OCI-LY1 (cell line): ENCODE measurements around the gene TLR4.

Experiments used
- H2AFZ ChIP-seq: fragments of 200-600 bp; sonication (generic), shearing (Covaris generic); 2 replicates; pipeline ENCODE4 v1.6.0; 2014; ENCODE audit warnings: antibody characterized with exemption, mild to moderate bottlenecking, low read length
- H3F3A ChIP-seq: fragments of 200-600 bp; sonication (generic), shearing (Covaris generic); 2 replicates; pipeline ENCODE4 v1.6.0; 2014; ENCODE audit warnings: mild to moderate bottlenecking, antibody characterized with exemption, low read length, moderate library complexity; ENCODE audit not compliant: insufficient read depth
- H3K27ac ChIP-seq: fragments of 200-600 bp; sonication (generic); 2 replicates; pipeline ENCODE4 v1.5.1; 2014; ENCODE audit warnings: low read length, mixed run types, mild to moderate bottlenecking, low read depth; ENCODE audit not compliant: poor library complexity, severe bottlenecking
- H3K27me3 ChIP-seq: fragments of 200-600 bp; sonication (generic); 2 replicates; pipeline ENCODE4 v1.6.0; 2014; ENCODE audit warnings: antibody characterized with exemption, mild to moderate bottlenecking, low read length, moderate library complexity; ENCODE audit not compliant: insufficient read depth
- H3K36me3 ChIP-seq: fragments of 200-600 bp; sonication (generic); 2 replicates; pipeline ENCODE4 v1.6.1; 2014; ENCODE audit warnings: mild to moderate bottlenecking, antibody characterized with exemption, low read length, moderate library complexity, mixed read lengths; ENCODE audit not compliant: insufficient read depth
- H3K4me1 ChIP-seq: fragments of 200-600 bp; sonication (generic); 2 replicates; pipeline ENCODE4 v1.5.1; 2014; ENCODE audit warnings: mild to moderate bottlenecking, low read length, moderate library complexity; ENCODE audit not compliant: insufficient read depth, severe bottlenecking
- H3K4me2 ChIP-seq: fragments of 200-600 bp; sonication (generic), shearing (Covaris generic); 2 replicates; pipeline ENCODE4 v1.6.1; 2014; ENCODE audit warnings: low read length
- H3K4me3 ChIP-seq: fragments of 200-600 bp; sonication (generic); 2 replicates; pipeline ENCODE4 v1.5.1; 2014; ENCODE audit warnings: low read length, low read depth, mild to moderate bottlenecking, mixed read lengths; ENCODE audit not compliant: poor library complexity, severe bottlenecking
- H3K79me2 ChIP-seq: fragments of 200-600 bp; shearing (Covaris generic); 2 replicates; pipeline ENCODE4 v1.6.1; 2016; ENCODE audit warnings: mixed run types, low read length, mixed read lengths; ENCODE audit not compliant: insufficient read depth
- H3K9ac ChIP-seq: fragments of 200-600 bp; sonication (generic), shearing (Covaris generic); 2 replicates; pipeline ENCODE4 v1.6.1; 2014; ENCODE audit warnings: mild to moderate bottlenecking, low read length, mixed read lengths
- H3K9me2 ChIP-seq: fragments of 200-600 bp; sonication (generic), shearing (Covaris generic); 2 replicates; pipeline ENCODE4 v1.6.1; 2014; ENCODE audit warnings: low read depth, mild to moderate bottlenecking, low read length, mixed read lengths
- H3K9me3 ChIP-seq: fragments of 200-600 bp; shearing (Covaris generic); 2 replicates; pipeline ENCODE4 v1.6.1; 2014; ENCODE audit warnings: low read length, mixed read lengths
- H4K20me1 ChIP-seq: fragments of 200-600 bp; sonication (generic), shearing (Covaris generic); 2 replicates; pipeline ENCODE4 v1.6.0; 2016; ENCODE audit warnings: mild to moderate bottlenecking, low read length; ENCODE audit not compliant: insufficient read depth
- CTCF ChIP-seq: fragments of 200-600 bp; sonication (generic), shearing (Covaris generic); IDR thresholded peaks from 2 replicates; pipeline ENCODE4 v1.5.1; 2017; ENCODE audit warnings: mild to moderate bottlenecking, antibody characterized with exemption, low read length, moderate library complexity, mixed read lengths
- EZH2 ChIP-seq: fragments of 200-600 bp; sonication (generic), shearing (Covaris generic); IDR thresholded peaks from 2 replicates; pipeline ENCODE4 v1.8.0; 2017; ENCODE audit warnings: borderline replicate concordance, mixed run types, mild to moderate bottlenecking, antibody characterized with exemption, low read length, moderate library complexity, mixed read lengths

Gene TLR4

GRCh38 chr9:117706421-117707116 lies 2.4 kb downstream of the TLR4 start:
- Histone ChIP-seq H3K4me3 (no peak overlapping the region), H2AFZ (no peak overlapping the region), H4K20me1 (no peaks in the 10 kb centered on the region), H3K4me2 (no peak overlapping the region), H3K79me2 (no peaks in the 10 kb centered on the region), H3K27me3 (no peaks in the 10 kb centered on the region), H3K9ac (no peak overlapping the region), H3K36me3 (no peaks in the 10 kb centered on the region), H3K4me1 (peaks cover 23% of the 10 kb centered on the region), H3K9me3 (no peaks in the 10 kb centered on the region; the same call in 1 of the 2 replicates), H3F3A (no peaks in the 10 kb centered on the region), H3K9me2 (no peaks in the 10 kb centered on the region), H3K27ac (no peak overlapping the region)
- TF ChIP-seq CTCF: no peak
- no peak for TF ChIP-seq EZH2

GRCh38 chr9:117707561-117707960 lies 3.4 kb downstream of the TLR4 start:
- peaks cover 23% of the 10 kb centered on the region for H3K4me1 ChIP-seq
- H3K27me3 ChIP-seq: no peaks in the 10 kb centered on the region
- no peaks in the 10 kb centered on the region for H3F3A ChIP-seq
- H3K4me2 ChIP-seq: no peak overlapping the region
- H3K36me3 ChIP-seq: no peaks in the 10 kb centered on the region
- H3K27ac ChIP-seq: no peak overlapping the region
- no peak overlapping the region for H3K4me3 ChIP-seq
- H3K9ac ChIP-seq: no peak overlapping the region
- H3K79me2 ChIP-seq: no peaks in the 10 kb centered on the region
- H3K9me2 ChIP-seq: no peaks in the 10 kb centered on the region
- H2AFZ ChIP-seq: no peak overlapping the region
- H4K20me1 ChIP-seq: no peaks in the 10 kb centered on the region
- no peaks in the 10 kb centered on the region; the same call in 1 of the 2 replicates for H3K9me3 ChIP-seq
- TF ChIP-seq CTCF (no peak), EZH2 (no peak)

GRCh38 chr9:117709936-117710335 lies 5.7 kb downstream of the TLR4 start:
- Histone ChIP-seq H3K9me3 (no peaks in the 10 kb centered on the region), H3K4me3 (no peak overlapping the region), H3K9ac (no peak overlapping the region), H3K36me3 (no peaks in the 10 kb centered on the region), H3K27me3 (no peaks in the 10 kb centered on the region), H3K79me2 (no peaks in the 10 kb centered on the region), H3K9me2 (no peaks in the 10 kb centered on the region), H3K4me2 (no peak overlapping the region), H2AFZ (no peak overlapping the region), H3K4me1 (peaks cover 8% of the 10 kb centered on the region), H3F3A (no peaks in the 10 kb centered on the region), H4K20me1 (no peaks in the 10 kb centered on the region), H3K27ac (no peak overlapping the region)
- no peak for TF ChIP-seq CTCF
- no peak for TF ChIP-seq EZH2
